Heart right ventricle (tissue), 16 donors: ENCODE measurements around the gene FAM13B. TPM values are rescaled to one million over a fixed set of nuclear protein-coding genes. Genes with fewer than 3 reads are reported as not detected.
"Not testable (repeated sequence)": the region's sequence is repeated elsewhere in the genome, so short reads cannot be mapped to it uniquely, and the experiment has no call there.

Experiments
- ATAC-seq, 8 donors: fragments of 200-7000 bp; cut with Tn5 transposase; one replicate each; pipeline ENCODE4 v1.9.1; 2020; ENCODE audit warnings: mild to moderate bottlenecking in 8 of 8, moderate library complexity in 8 of 8, moderate number of reproducible peaks in 1 of 8
- DNase-seq, 2 donors: peaks; one replicate each; pipeline ENCODE4 v3.0.0-alpha.2; 2020
- H3K27ac ChIP-seq, 10 donors: fragments of 200-600 bp; sonication (generic) in 2 of 10; one replicate each; pipeline versions ENCODE4 v1.5.0 to v1.8.0; 2020 to 2022; ENCODE audit warnings: mild to moderate bottlenecking in 3 of 10
- H3K27me3 ChIP-seq, 7 donors: fragments of 200-600 bp; one replicate each; pipeline ENCODE4 v1.8.0; 2021 to 2022; ENCODE audit warnings: mild to moderate bottlenecking in 2 of 7
- H3K36me3 ChIP-seq, 9 donors: fragments of 200-600 bp; sonication (generic) in 1 of 9; one replicate each; pipeline versions ENCODE4 v1.5.0 to v1.8.0; 2020 to 2022; ENCODE audit warnings: mild to moderate bottlenecking in 2 of 9
- H3K4me1 ChIP-seq, 9 donors: fragments of 200-600 bp; sonication (generic) in 1 of 9; one replicate each; pipeline versions ENCODE4 v1.5.0 to v1.8.0; 2020 to 2022; ENCODE audit warnings: mild to moderate bottlenecking in 4 of 9
- H3K4me3 ChIP-seq, 10 donors: fragments of 200-600 bp; sonication (generic) in 2 of 10; one replicate each; pipeline versions ENCODE4 v1.5.0 to v1.8.0; 2020 to 2022; ENCODE audit warnings: mild to moderate bottlenecking in 7 of 10, moderate library complexity in 2 of 10
- H3K9me3 ChIP-seq, 11 donors: fragments of 200-600 bp in 10 of 11; sonication (generic) in 2 of 11; one replicate each; pipeline versions ENCODE4 v1.5.0 to v1.8.0; 2013 to 2022; ENCODE audit warnings: mild to moderate bottlenecking in 2 of 11, control low read depth in 1 of 11, moderate library complexity in 1 of 11
- WGBS, 2 donors: extraction: QIAGEN DNeasy Blood & Tissue Kit; methylation state at CpG; one replicate each; pipeline ENCODE4 v1.1.7; 2013; ENCODE audit warnings: inconsistent platforms in 1 of 2; 5-methylcytosine and 5-hydroxymethylcytosine counted together
- intact Hi-C, 10 donors: fragments of 100-400 bp; cut with DNase I; formaldehyde crosslinking; loops; one replicate each; pipeline versions ENCODE4 v1.11.1 to v1.14.2; 2022
- polyA plus RNA-seq, 2 donors: library from polyadenylated mRNA; stranded (reverse); fragments of 200-250 nt; gene quantifications; one replicate each; pipeline ENCODE4 v1.2.3, GENCODE V29; 2013
- total RNA-seq, 10 donors: library from RNA; stranded (reverse); fragmentation: NEBNext Ultra II Directional in 3 of 10; extraction: Animal tissue kit (Norgen Biotek cat#: 25700) in 3 of 10; gene quantifications; one replicate each; pipeline versions ENCODE4 v1.2.1 to v1.2.4, GENCODE V29; 2021 to 2023
- TF ChIP-seq, protein P1 (sequence below), 9 donors: fragments of 200-600 bp; sonication (generic) in 2 of 9; IDR thresholded peaks; one replicate each; pipeline versions ENCODE4 v1.5.0 to v1.8.0; 2021 to 2022; ENCODE audit warnings: antibody characterized with exemption in 9 of 9, mild to moderate bottlenecking in 5 of 9, moderate library complexity in 1 of 9
- donor health status: Arrhythmogenic right ventricular cardiomyopathy.
- donor health status: ischemic (EF 13 %, LVEDD 7.1; RV severe dilation, severe dysfunction).
- donor health status: healthy with polysubstance abuse.
- donor health status: DM: no; HTN: yes; CAD: no.
- donor health status: DM: no; HTN: no; CAD: no.
- donor health status: ischemic (EF 25% LVEDD 6.9; RV normal size, moderate dysfunction).
- donor health status: ischemic (EF 25% LVEDD 5.7; RV mildly dilated, moderate dysfunction).
- donor health status: healthy.
- donor health status: DM: yes; HTN: yes; CAD: no.
- donor health status: Ischemic cardiomyopathy.
- donor health status: ischemic (EF 35%, LVEDD 5.7; RV mildly dilated, moderate dysfunction).
- donor health status: nonischemic (EF 11% LVEDD 7.7; RV severe dilation, severe dysfunction).
- donor health status: DM: yes; HTN: yes; CAD: no.
- donor health status: PGD.
- donor health status: ischemic (EF 29% LVEDD 5.4; RV normal size, mild dysfunction).
- donor health status: nonischemic (EF 23%, LVEDD 6.1; RV moderate dilation, normal function).

FAM13B gene
- total and polyA plus RNA-seq, 12 donors, result 8.8 to 47.4 (median 31.6) TPM

DNA sequence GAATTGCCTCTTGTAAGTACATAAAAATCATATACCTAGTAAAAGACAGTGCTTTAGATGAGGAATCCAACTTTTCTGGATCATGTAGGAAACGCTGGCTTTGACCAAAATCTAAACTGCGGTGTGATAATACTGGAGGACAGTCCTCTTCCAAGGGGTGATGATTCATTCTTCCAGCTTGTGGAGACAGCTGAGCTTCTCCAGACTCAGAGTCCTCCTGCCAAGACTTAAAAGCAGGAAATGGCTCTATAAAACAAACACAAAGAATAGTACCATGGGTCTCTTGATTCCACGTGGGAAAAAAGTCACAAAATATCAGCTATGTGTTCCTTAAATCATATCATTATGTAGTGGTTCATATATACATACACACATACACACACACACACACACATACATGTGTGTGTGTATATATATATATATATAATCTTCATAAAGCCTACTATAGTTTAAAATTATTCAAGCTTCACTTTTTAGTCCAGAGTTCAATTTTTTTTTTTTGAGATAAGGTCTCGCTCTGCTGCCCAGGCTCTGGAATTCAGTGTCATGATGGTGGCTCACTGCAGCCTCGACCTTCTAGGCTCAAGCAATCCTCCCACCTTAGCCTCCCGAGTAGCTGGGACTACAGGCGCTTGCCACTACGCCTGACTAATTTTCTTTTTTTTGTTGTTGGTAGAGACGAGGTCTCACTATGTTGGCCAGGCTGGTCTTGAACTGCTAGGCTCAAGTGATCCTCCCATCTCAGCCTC lies 78.6 kb downstream of the FAM13B start:
- WGBS, 2 donors, result 51 to 60% methylated on average over 9 of the region's 9 CpGs
- DNase-seq (peak in 1 of 2 donors; percentile 61), ATAC-seq (peak; percentile 80 to 96 (median 92))
- H3K4me3 ChIP-seq, result peak overlapping the region in 1 of 10 donors; percentile 3
- no peaks in the 10 kb centered on the region for H3K9me3 ChIP-seq
- H3K4me1 ChIP-seq, result peaks cover 0 to 29% (median 18%) of the 10 kb centered on the region in 9 donors
- intact Hi-C loops, result loop anchor here in 1 of 10 donors (5.0 kb wide), 1 partner anchor 62 kb away; no protein-coding TSS in a partner anchor
- peaks cover 0 to 88% (median 23%) of the 10 kb centered on the region in 9 donors for H3K36me3 ChIP-seq
- H3K27ac ChIP-seq, result peak overlapping the region in 8 of 10 donors; percentile 15 to 75 (median 62)
- TF ChIP-seq, protein P1, sequence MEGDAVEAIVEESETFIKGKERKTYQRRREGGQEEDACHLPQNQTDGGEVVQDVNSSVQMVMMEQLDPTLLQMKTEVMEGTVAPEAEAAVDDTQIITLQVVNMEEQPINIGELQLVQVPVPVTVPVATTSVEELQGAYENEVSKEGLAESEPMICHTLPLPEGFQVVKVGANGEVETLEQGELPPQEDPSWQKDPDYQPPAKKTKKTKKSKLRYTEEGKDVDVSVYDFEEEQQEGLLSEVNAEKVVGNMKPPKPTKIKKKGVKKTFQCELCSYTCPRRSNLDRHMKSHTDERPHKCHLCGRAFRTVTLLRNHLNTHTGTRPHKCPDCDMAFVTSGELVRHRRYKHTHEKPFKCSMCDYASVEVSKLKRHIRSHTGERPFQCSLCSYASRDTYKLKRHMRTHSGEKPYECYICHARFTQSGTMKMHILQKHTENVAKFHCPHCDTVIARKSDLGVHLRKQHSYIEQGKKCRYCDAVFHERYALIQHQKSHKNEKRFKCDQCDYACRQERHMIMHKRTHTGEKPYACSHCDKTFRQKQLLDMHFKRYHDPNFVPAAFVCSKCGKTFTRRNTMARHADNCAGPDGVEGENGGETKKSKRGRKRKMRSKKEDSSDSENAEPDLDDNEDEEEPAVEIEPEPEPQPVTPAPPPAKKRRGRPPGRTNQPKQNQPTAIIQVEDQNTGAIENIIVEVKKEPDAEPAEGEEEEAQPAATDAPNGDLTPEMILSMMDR (IDR thresholded peaks at IDR 0.05), result no peak
- H3K27me3 ChIP-seq, result no peaks in the 10 kb centered on the region

DNA sequence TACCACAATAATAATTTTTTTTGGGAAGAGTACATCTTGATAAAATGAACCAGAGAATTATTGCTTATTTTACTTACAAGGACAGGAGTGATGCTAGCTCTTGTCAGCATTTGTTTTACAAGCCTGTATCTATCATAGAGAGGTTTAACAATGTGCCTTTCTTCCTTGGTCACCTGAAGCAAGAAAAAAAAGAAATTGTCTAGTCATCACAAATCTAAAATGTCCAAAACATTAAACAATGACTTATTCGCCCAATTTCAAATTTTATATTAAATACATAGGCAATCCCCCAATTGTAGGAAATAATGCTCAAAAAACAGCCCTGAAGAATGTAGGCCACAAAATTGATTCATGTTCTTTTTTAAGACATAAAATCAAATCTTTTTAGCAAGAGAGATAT lies 87.1 kb downstream of the FAM13B start:
- TF ChIP-seq, protein P1 (IDR thresholded peaks at IDR 0.05), result no peak
- intact Hi-C loops, result no loop called here
- Histone ChIP-seq H3K27ac (no peak overlapping the region), H3K4me1 (peaks cover 0 to 6% (median 0%) of the 10 kb centered on the region in 9 donors), H3K27me3 (no peaks in the 10 kb centered on the region), H3K36me3 (peaks cover 0 to 100% (median 73%) of the 10 kb centered on the region in 9 donors), H3K4me3 (no peak overlapping the region), H3K9me3 (no peaks in the 10 kb centered on the region)
- 98 to 100% methylated on average over 1 of the region's 1 CpG for WGBS, 2 donors
- DNase-seq, result no peak
- no peak for ATAC-seq

DNA sequence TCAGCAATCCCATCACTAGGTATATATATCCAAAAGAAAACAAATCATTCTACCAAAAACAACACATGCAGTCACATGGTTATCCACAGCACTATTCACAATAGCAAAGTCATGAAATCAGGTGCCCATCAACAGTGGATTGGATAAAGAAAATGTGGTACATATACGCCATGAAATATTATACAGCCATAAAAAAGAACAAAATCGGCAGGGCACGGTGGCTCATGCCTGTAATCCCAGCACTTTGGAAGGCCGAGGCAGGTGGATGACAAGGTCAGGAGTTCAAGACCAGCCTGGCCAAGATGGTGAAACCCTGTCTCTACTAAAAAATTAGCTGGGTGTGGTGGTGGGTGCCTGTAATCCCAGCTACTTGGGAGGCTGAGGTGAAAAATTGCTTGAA lies 88.6 kb downstream of the FAM13B start:
- H3K9me3 ChIP-seq, H3K4me1 ChIP-seq, H3K27me3 ChIP-seq, DNase-seq, H3K27ac ChIP-seq, H3K4me3 ChIP-seq, intact Hi-C loops, ATAC-seq: not testable (repeated sequence)
- 98% methylated on average over 4 of the region's 4 CpGs for WGBS, 2 donors
- H3K36me3 ChIP-seq, result peaks cover 0 to 100% (median 75%) of the 10 kb centered on the region in 9 donors

DNA sequence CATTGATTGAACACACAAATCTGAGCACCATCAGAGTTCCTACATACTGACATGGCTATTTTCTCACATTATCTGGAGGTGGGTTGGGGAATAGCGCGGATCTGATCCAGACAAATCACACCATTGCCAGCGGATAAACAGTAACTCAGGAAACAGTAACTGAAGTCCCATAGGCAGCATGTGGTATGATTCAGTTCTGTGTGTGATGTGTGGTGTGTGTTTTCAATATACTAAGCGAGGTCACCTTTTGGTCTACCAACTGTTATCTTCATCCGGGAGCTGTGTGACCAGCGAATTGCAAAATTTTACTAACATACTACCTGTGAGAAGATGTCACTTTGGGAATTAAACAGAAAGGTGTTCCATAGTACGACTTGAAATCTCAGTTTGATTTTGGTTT lies 93.5 kb downstream of the FAM13B start:
- H3K27ac ChIP-seq, result no peak overlapping the region
- no peak for ATAC-seq
- no peaks in the 10 kb centered on the region for H3K9me3 ChIP-seq
- TF ChIP-seq, protein P1 (IDR thresholded peaks at IDR 0.05), result no peak
- intact Hi-C loops, result loop anchor here in 1 of 10 donors (10.0 kb wide), 1 partner anchor 165 kb away; no protein-coding TSS in a partner anchor
- peaks cover 0 to 16% (median 0%) of the 10 kb centered on the region in 9 donors for H3K4me1 ChIP-seq
- peaks cover 0 to 87% (median 52%) of the 10 kb centered on the region in 9 donors for H3K36me3 ChIP-seq
- no peak overlapping the region for H3K4me3 ChIP-seq
- DNase-seq, result no peak
- WGBS, 2 donors, result 82 to 86% methylated on average over 7 of the region's 7 CpGs
- no peaks in the 10 kb centered on the region for H3K27me3 ChIP-seq

DNA sequence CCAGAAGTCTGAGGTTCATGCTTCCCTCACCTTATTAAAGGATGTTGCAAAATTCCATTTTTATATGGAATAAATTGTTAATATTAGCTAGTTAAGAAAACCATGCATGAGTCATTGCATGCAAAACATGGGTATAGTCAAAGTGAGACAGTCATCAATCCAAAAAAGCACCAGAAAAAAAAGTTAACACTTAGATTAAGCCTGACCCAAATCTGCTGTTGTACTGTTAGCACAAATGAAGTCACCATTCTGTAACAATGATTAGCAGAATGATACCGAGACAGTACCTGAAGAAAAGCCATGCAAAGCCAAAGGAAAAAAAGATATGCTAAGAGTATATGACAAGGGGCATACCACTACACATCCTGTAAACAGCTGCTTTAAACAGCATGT lies 94.1 kb downstream of the FAM13B start:
- H3K36me3 ChIP-seq, result peaks cover 0 to 83% (median 52%) of the 10 kb centered on the region in 9 donors
- ATAC-seq (no peak), DNase-seq (no peak)
- WGBS, 2 donors, result 92% methylated on average over 1 of the region's 1 CpG
- intact Hi-C loops, result loop anchor here in 1 of 10 donors (10.0 kb wide), 1 partner anchor 164 kb away; no protein-coding TSS in a partner anchor
- H3K9me3 ChIP-seq, result no peaks in the 10 kb centered on the region
- H3K27ac ChIP-seq, result no peak overlapping the region
- H3K4me1 ChIP-seq, result peaks cover 0 to 21% (median 3%) of the 10 kb centered on the region in 9 donors
- no peak overlapping the region for H3K4me3 ChIP-seq
- no peaks in the 10 kb centered on the region for H3K27me3 ChIP-seq
- TF ChIP-seq, protein P1 (IDR thresholded peaks at IDR 0.05), result no peak
